Neural cell (in vitro differentiated cells): Measurements from ENCODE around the gene STIM1. TPM values are rescaled to one million over a fixed set of nuclear protein-coding genes. Genes with fewer than 3 reads are reported as not detected.

ENCODE experiments used
- H2AFZ ChIP-seq: fragments of 200-600, 300-800 bp; sonication (generic), shearing (Covaris generic); 2 replicates; pipeline ENCODE4 v1.6.0; 2014; ENCODE audit warnings: low read depth, mild to moderate bottlenecking, antibody characterized with exemption, low read length, moderate library complexity
- H3F3A ChIP-seq: fragments of 200-600 bp; shearing (Covaris generic); 2 replicates; pipeline ENCODE4 v1.6.1; 2016; ENCODE audit warnings: mild to moderate bottlenecking, moderate library complexity, mixed read lengths, antibody characterized with exemption, low read length; ENCODE audit not compliant: insufficient read depth, poor library complexity, severe bottlenecking
- H3K27ac ChIP-seq: fragments of 200-600, 300-800 bp; sonication (generic), shearing (Covaris generic); 2 replicates; pipeline ENCODE4 v1.5.1; 2014; ENCODE audit warnings: mild to moderate bottlenecking, low read length, moderate library complexity
- H3K27me3 ChIP-seq: fragments of 300-800, 200-600 bp; sonication (generic), shearing (Covaris generic); 2 replicates; pipeline ENCODE4 v1.6.0; 2014; ENCODE audit warnings: mild to moderate bottlenecking, low read depth, low read length, moderate library complexity; ENCODE audit not compliant: insufficient read depth
- H3K36me3 ChIP-seq: fragments of 300-800, 200-600 bp; sonication (generic), shearing (Covaris generic); 2 replicates; pipeline ENCODE4 v1.5.1; 2014; ENCODE audit warnings: mild to moderate bottlenecking, antibody characterized with exemption, low read length, moderate library complexity; ENCODE audit not compliant: insufficient read depth
- H3K4me2 ChIP-seq: fragments of 300-800, 200-600 bp; sonication (generic), shearing (Covaris generic); 2 replicates; pipeline ENCODE4 v1.6.0; 2014; ENCODE audit warnings: mild to moderate bottlenecking, low read length
- H3K4me3 ChIP-seq: fragments of 300-800, 200-600 bp; sonication (generic), shearing (Covaris generic); 2 replicates; pipeline ENCODE4 v1.5.1; 2014; ENCODE audit warnings: mild to moderate bottlenecking, low read length, moderate library complexity
- H3K79me2 ChIP-seq: fragments of 200-600 bp; shearing (Covaris generic); replicated peaks from 2 replicates; pipeline ENCODE4 v1.6.0; 2014; ENCODE audit warnings: mild to moderate bottlenecking, low read length, moderate library complexity; ENCODE audit not compliant: insufficient read depth
- H3K9ac ChIP-seq: fragments of 300-800, 200-600 bp; sonication (generic), shearing (Covaris generic); 2 replicates; pipeline ENCODE4 v1.6.1; 2016; ENCODE audit warnings: mild to moderate bottlenecking, low read length, mixed read lengths
- H3K9me2 ChIP-seq: fragments of 200-600 bp; shearing (Covaris generic); 2 replicates; pipeline ENCODE4 v1.6.1; 2016; ENCODE audit warnings: mild to moderate bottlenecking, low read length, mixed read lengths; ENCODE audit not compliant: insufficient read depth
- H3K9me3 ChIP-seq: fragments of 200-600, 300-800 bp; sonication (generic), shearing (Covaris generic); 2 replicates; pipeline ENCODE4 v1.6.1; 2016; ENCODE audit warnings: mild to moderate bottlenecking, mixed run types, low read length, moderate library complexity, mixed read lengths
- H4K20me1 ChIP-seq: fragments of 200-600 bp; shearing (Covaris generic); 2 replicates; pipeline ENCODE4 v1.6.1; 2016; ENCODE audit warnings: mild to moderate bottlenecking, mixed run types; ENCODE audit not compliant: insufficient read depth
- CTCF ChIP-seq: fragments of 450-650 bp; IDR thresholded peaks from 2 replicates; pipeline ENCODE4 v1.5.1; 2014; ENCODE audit warnings: antibody characterized with exemption, mild to moderate bottlenecking, moderate library complexity; ENCODE audit not compliant: poor library complexity, severe bottlenecking
- EP300 ChIP-seq: fragments of 450-650 bp; conservative IDR thresholded peaks from 2 replicates; pipeline ENCODE4 v1.6.1; 2014; ENCODE audit warnings: antibody characterized with exemption, mild to moderate bottlenecking, moderate library complexity; ENCODE audit not compliant: poor library complexity, severe bottlenecking
- EZH2 ChIP-seq: fragments of 200-600, 300-800 bp; shearing (Covaris generic), sonication (generic); IDR thresholded peaks from 2 replicates; pipeline ENCODE4 v1.6.1; 2014; ENCODE audit warnings: antibody characterized with exemption, low read length, borderline replicate concordance, mild to moderate bottlenecking; ENCODE audit not compliant: insufficient read depth, poor library complexity, severe bottlenecking
- MXI1 ChIP-seq: fragments of 450-650 bp; conservative IDR thresholded peaks from 2 replicates; pipeline ENCODE4 v1.6.1; 2014; ENCODE audit warnings: antibody characterized with exemption, mild to moderate bottlenecking; ENCODE audit not compliant: poor library complexity, severe bottlenecking
- POLR2AphosphoS5 ChIP-seq: IDR thresholded peaks from 2 replicates; pipeline ENCODE4 v1.6.1; 2012
- RAD21 ChIP-seq: fragments of 450-650 bp; conservative IDR thresholded peaks from 2 replicates; pipeline ENCODE4 v1.6.1; 2014; ENCODE audit warnings: antibody characterized with exemption, mild to moderate bottlenecking, moderate library complexity
- REST ChIP-seq: IDR thresholded peaks from 2 replicates; pipeline ENCODE4 v1.6.1; 2012; ENCODE audit warnings: borderline replicate concordance
- SMC3 ChIP-seq: fragments of 450-650 bp; conservative IDR thresholded peaks from 2 replicates; pipeline ENCODE4 v1.6.1; 2014; ENCODE audit warnings: antibody characterized with exemption, mild to moderate bottlenecking, moderate library complexity; ENCODE audit not compliant: poor library complexity
- TAF1 ChIP-seq: IDR thresholded peaks from 2 replicates; pipeline ENCODE4 v1.6.1; 2012; ENCODE audit warnings: low read depth
- polyA plus RNA-seq: library from polyadenylated mRNA; depleted of rRNA; stranded (reverse); fragments of >200 nt; gene quantifications from 2 replicates; pipeline ENCODE4 v1.2.3, GENCODE V29; 2014

The STIM1 gene
- polyA plus RNA-seq, 1 donor from 2014 or later, result 14.5 TPM

- no peaks in the 10 kb centered on the region for H3K36me3 ChIP-seq
- no peak for TF ChIP-seq SMC3
- no peak for TF ChIP-seq RAD21
- TF ChIP-seq TAF1, result no peak
- TF ChIP-seq MXI1, result no peak
- no peak for TF ChIP-seq CTCF
- no peaks in the 10 kb centered on the region for H3K27me3 ChIP-seq
- H4K20me1 ChIP-seq, result no peaks in the 10 kb centered on the region
- no peaks in the 10 kb centered on the region for H3K9me3 ChIP-seq
- no peak overlapping the region for H3K4me3 ChIP-seq
- H3K27ac ChIP-seq, result no peak overlapping the region
- H3K79me2 ChIP-seq, result no peaks in the 10 kb centered on the region
- no peak overlapping the region for H3K9ac ChIP-seq
- H3F3A ChIP-seq, result no peaks in the 10 kb centered on the region
- no peak overlapping the region for H2AFZ ChIP-seq
- no peaks in the 10 kb centered on the region for H3K9me2 ChIP-seq
- H3K4me2 ChIP-seq, result no peak overlapping the region
Measured at GRCh38 chr11:3959903-3960265, 104.4 kb downstream of the STIM1 start.

GRCh38 chr11:3962406-3962840 is 107.0 kb downstream of the STIM1 start:
- Histone ChIP-seq H3K9me3 (no peaks in the 10 kb centered on the region), H3K27ac (no peak overlapping the region), H4K20me1 (no peaks in the 10 kb centered on the region), H3K4me3 (no peak overlapping the region), H2AFZ (no peak overlapping the region), H3K9ac (no peak overlapping the region), H3F3A (no peaks in the 10 kb centered on the region), H3K27me3 (no peaks in the 10 kb centered on the region), H3K79me2 (no peaks in the 10 kb centered on the region), H3K4me2 (no peak overlapping the region), H3K9me2 (no peaks in the 10 kb centered on the region), H3K36me3 (no peaks in the 10 kb centered on the region)
- no peak for TF ChIP-seq RAD21
- no peak for TF ChIP-seq SMC3
- no peak for TF ChIP-seq POLR2AphosphoS5
- no peak for TF ChIP-seq MXI1
- TF ChIP-seq REST, result no peak
- TF ChIP-seq CTCF, result no peak
- TF ChIP-seq TAF1, result no peak
- no peak for TF ChIP-seq EZH2
- TF ChIP-seq EP300, result no peak
